Activated CD8-positive, alpha-beta memory T cell treated with anti-CD3 and anti-CD28 coated beads, Interleukin-2, amount 50 U/mL, for 24 hours (primary cell): Measurements from ENCODE around the gene ITGBL1.

ENCODE experiments used
- DNase-seq: peaks from one replicate; pipeline ENCODE4 v3.0.0-alpha.2; 2020; ENCODE audit errors: extremely low read depth

The ITGBL1 gene

DNA sequence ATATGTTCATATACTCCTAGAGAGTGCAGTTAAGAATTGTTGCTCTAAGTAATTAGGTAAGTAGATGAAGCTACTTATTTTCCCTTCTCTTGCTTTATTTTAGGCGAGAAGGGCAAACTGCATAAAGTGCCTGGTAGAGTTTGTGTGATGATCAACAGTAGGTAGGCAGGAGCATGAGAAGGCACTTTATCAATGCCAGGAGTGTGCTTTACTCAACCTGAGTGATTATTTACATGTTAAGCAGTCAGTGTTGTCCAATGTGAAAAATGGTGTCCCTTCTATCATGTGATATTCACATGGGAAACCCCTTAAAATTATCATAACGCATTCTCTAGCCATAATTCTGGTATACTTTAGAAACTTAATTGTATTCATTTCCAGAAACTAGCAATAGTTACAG, 294.0 kb downstream of the ITGBL1 start:
- DNase-seq = no peak

DNA sequence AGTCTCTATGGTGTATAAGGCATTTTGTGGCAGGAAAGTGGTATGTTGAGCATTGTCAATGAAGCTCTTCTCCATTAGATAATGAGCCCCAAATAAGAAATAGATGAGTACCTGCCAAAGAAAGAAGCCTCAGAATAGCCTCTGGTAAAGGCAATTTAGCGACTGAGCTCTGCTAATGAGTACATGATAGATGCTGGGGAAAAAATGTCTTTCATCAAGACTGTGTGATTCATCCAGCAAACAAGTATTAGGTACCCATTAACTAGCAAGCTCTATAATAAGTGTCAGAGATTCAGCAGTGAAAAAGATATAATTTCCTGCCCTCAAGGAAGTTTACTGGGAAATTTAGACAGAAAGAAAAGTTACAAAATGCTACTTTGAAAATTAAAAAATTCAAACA, 294.6 kb downstream of the ITGBL1 start:
- no peak for DNase-seq

GRCh38 chr13:101749584-101749983, 297.1 kb downstream of the ITGBL1 start:
- no peak for DNase-seq

DNA sequence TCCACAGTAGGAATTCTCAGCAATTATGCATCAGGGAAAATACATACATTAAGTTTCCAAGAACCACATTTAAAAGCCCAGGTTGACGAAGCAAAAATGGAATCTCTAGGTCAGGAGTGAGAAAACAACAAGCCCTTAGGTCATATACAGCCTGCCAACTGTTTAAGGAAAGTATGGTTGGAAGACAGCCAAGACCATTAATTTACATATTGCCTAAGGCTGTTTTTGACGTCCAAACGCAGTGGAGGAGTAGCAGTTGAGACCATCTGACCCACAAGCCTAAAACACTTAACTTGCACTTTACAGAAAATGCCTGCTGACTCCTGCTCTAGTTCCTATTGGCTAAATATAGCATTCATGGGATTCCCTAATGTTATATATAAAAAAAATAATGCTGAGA, 299.0 kb downstream of the ITGBL1 start:
- DNase-seq = no peak

- no peak for DNase-seq
Measured at GRCh38 chr13:101752432-101752831, 300.0 kb downstream of the ITGBL1 start.

DNA sequence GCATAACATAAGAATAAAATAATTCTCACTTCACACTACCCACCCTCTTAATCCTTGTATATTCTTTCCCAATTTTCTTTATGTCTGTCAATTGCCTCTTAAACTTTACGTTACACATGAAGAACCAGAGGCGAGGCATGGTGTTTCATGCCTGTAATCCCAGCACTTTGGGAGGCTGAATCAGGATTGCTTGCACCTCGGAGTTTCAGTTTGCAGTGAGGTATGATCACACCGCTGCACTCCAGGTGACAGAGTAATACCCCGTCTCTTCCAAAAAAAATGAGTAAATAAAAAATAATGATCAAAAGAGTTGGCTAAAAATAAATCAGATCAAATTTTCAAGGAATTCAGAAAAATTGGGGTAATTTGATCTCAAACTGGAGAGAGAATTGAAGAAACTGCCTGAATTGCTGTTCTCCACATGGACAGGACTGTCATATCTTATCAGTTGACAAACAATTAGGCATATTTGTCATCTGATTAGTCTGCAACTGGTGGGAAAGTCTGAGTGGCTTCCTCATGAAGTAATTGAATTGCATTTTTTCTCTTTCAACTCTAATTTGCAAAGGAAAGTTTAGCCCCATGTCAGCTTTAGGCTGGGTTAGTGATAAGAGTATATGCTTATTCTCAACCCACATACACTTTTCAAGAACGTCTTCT, 302.9 kb downstream of the ITGBL1 start:
- DNase-seq = no peak

GRCh38 chr13:101757446-101758039, 305.1 kb downstream of the ITGBL1 start:
- no peak for DNase-seq

DNA sequence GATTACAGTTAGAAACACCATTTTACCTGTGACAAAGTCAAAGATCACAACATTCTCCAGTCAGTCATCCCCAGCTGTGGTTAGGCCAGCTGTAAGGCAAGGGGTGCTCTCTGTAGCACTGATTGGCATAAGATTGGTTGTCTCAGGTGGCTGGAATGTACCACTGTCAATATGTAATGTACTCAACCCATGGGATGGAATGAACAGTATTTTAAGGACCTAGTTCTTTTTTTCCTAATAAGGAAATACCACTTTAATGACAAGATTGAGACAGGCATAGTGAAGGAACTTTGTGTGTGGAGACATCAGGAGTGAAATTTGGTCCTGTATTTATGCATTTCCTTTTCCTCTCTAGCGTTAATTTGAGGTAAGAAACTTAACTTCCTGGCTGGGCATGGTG, 310.7 kb downstream of the ITGBL1 start:
- DNase-seq = no peak
